H1 (cell line): ENCODE results near the gene JADE1. TPM values are rescaled to one million over a fixed set of nuclear protein-coding genes. Genes with fewer than 3 reads are reported as not detected.

ENCODE experiments used
- CTCF ChIA-PET: fragments of 300-600 bp; sonication (Branson Sonifier 250); formaldehyde crosslinking; loops from one replicate; lab custom pipeline; 2021; ENCODE audit not compliant: partially characterized antibody; lab: Charles Lee
- POLR2A ChIA-PET: fragments of 300-600 bp; sonication (Branson Sonifier 250); formaldehyde crosslinking; loops from one replicate; lab custom pipeline; 2021; ENCODE audit warnings: inconsistent platforms; ENCODE audit not compliant: partially characterized antibody; lab: Charles Lee
- DNase-seq, 2 experiments: peaks; one replicate each; pipeline versions ENCODE4 v3.0.0 to v3.0.0-alpha.2; 2010 to 2022; ENCODE audit warnings: low spot score in 2 of 2, low read depth in 1 of 2, mixed read lengths in 1 of 2
- FAIRE-seq: peaks from 2 replicates; lab custom pipeline; 2011; peaks lifted over from hg19 to GRCh38; lab: Jason Lieb, UNC
- H2AFZ ChIP-seq: 2 replicates; pipeline ENCODE4 v1.8.1; 2012; ENCODE audit warnings: low read length, inconsistent platforms
- H2AK5ac ChIP-seq: 2 replicates; pipeline ENCODE4 v1.6.1; 2013; ENCODE audit warnings: low read depth, low read length
- H2BK120ac ChIP-seq: replicated peaks from 2 replicates; pipeline ENCODE3; 2013; ENCODE audit warnings: low read depth, low read length, inconsistent platforms
- H2BK12ac ChIP-seq: 2 replicates; pipeline ENCODE4 v1.6.1; 2013; ENCODE audit warnings: low read depth, low read length
- H2BK15ac ChIP-seq: 2 replicates; pipeline ENCODE4 v1.6.1; 2013; ENCODE audit warnings: low read length
- H2BK20ac ChIP-seq: 2 replicates; pipeline ENCODE4 v1.6.1; 2013; ENCODE audit warnings: low read length
- H2BK5ac ChIP-seq: 2 replicates; pipeline ENCODE4 v1.6.1; 2013; ENCODE audit warnings: low read depth, low read length
- H3K14ac ChIP-seq: 2 replicates; pipeline ENCODE4 v1.6.1; 2013; ENCODE audit warnings: inconsistent platforms; ENCODE audit not compliant: insufficient read length
- H3K18ac ChIP-seq: 2 replicates; pipeline ENCODE4 v1.6.1; 2013; ENCODE audit warnings: low read length; ENCODE audit errors: extremely low read depth
- H3K23ac ChIP-seq: 2 replicates; pipeline ENCODE4 v1.6.1; 2013; ENCODE audit warnings: inconsistent platforms; ENCODE audit not compliant: insufficient read length
- H3K23me2 ChIP-seq: 2 replicates; pipeline ENCODE4 v1.6.1; 2013; ENCODE audit warnings: low read depth, low read length
- H3K27ac ChIP-seq: 2 replicates; pipeline ENCODE4 v1.6.1; 2011; ENCODE audit warnings: low read depth, low read length, inconsistent platforms
- H3K27me3 ChIP-seq, 4 experiments: replicated peaks in 1 of 4; 1 replicate in 1 of 4; 2 replicates in 3 of 4; pipeline versions ENCODE4 v1.6.1 to v1.8.1; 2011 to 2013; ENCODE audit warnings: low read length in 3 of 4, mild to moderate bottlenecking in 3 of 4, inconsistent platforms in 2 of 4, mixed read lengths in 2 of 4, moderate library complexity in 1 of 4; ENCODE audit not compliant: control insufficient read depth in 3 of 4, insufficient read depth in 3 of 4; ENCODE audit errors: extremely low read depth in 1 of 4
- H3K36me3 ChIP-seq, 4 experiments: 2 replicates each; pipeline versions ENCODE4 v1.6.1 to v1.8.1; 2011 to 2013; ENCODE audit warnings: mild to moderate bottlenecking in 4 of 4, low read length in 3 of 4, moderate library complexity in 2 of 4, control low read depth in 1 of 4, inconsistent platforms in 1 of 4; ENCODE audit not compliant: insufficient read depth in 4 of 4, control insufficient read depth in 2 of 4
- H3K4ac ChIP-seq: replicated peaks from 2 replicates; pipeline ENCODE3; 2013; ENCODE audit warnings: low read length, low read depth, mixed read lengths, inconsistent platforms; ENCODE audit not compliant: insufficient read length
- H3K4me1 ChIP-seq, 4 experiments: replicated peaks in 1 of 4; 1 replicate in 1 of 4; 2 replicates in 3 of 4; pipeline versions ENCODE4 v1.6.1 to v1.8.1; 2011 to 2013; ENCODE audit warnings: low read length in 3 of 4, inconsistent platforms in 2 of 4, mixed read lengths in 1 of 4; ENCODE audit not compliant: insufficient read depth in 4 of 4, control insufficient read depth in 3 of 4
- H3K4me2 ChIP-seq, 2 experiments: 2 replicates each; pipeline versions ENCODE4 v1.6.1 to v1.8.1; 2011 to 2013; ENCODE audit warnings: low read depth in 2 of 2, low read length in 2 of 2, control low read depth in 1 of 2, inconsistent platforms in 1 of 2, mild to moderate bottlenecking in 1 of 2; ENCODE audit not compliant: insufficient read depth in 1 of 2
- H3K4me3 ChIP-seq, 4 experiments: fragments of 200-600, 300-600 bp in 1 of 4; sonication (generic), shearing (Covaris generic), sonication (Bioruptor Twin) in 1 of 4; 2 replicates each; pipeline versions ENCODE4 v1.5.1 to v1.8.1; 2011 to 2016; ENCODE audit warnings: low read length in 4 of 4, low read depth in 3 of 4, control low read depth in 2 of 4, inconsistent platforms in 2 of 4, mild to moderate bottlenecking in 2 of 4, mixed read lengths in 1 of 4, moderate library complexity in 1 of 4; ENCODE audit not compliant: insufficient read depth in 2 of 4; ENCODE audit errors: extremely low read depth in 1 of 4
- H3K56ac ChIP-seq: replicated peaks from 2 replicates; pipeline ENCODE3; 2013; ENCODE audit warnings: low read depth, mild to moderate bottlenecking, mixed read lengths, low read length, inconsistent platforms; ENCODE audit not compliant: insufficient read length
- H3K79me1 ChIP-seq: 2 replicates; pipeline ENCODE4 v1.6.1; 2013; ENCODE audit warnings: low read depth, low read length, control low read depth
- H3K79me2 ChIP-seq, 2 experiments: 2 replicates each; pipeline versions ENCODE4 v1.6.1 to v1.8.1; 2012 to 2013; ENCODE audit warnings: low read length in 2 of 2, mild to moderate bottlenecking in 2 of 2, inconsistent platforms in 1 of 2; ENCODE audit not compliant: insufficient read depth in 2 of 2, control insufficient read depth in 1 of 2
- H3K9ac ChIP-seq, 4 experiments: replicated peaks in 1 of 4; 1 replicate in 1 of 4; 2 replicates in 3 of 4; pipeline versions ENCODE4 v1.6.1 to v1.8.1; 2011 to 2013; ENCODE audit warnings: low read depth in 3 of 4, low read length in 3 of 4, control low read depth in 2 of 4, mild to moderate bottlenecking in 2 of 4, moderate library complexity in 2 of 4, inconsistent platforms in 1 of 4; ENCODE audit errors: extremely low read depth in 1 of 4
- H3K9me3 ChIP-seq, 2 experiments: 2 replicates each; pipeline versions ENCODE4 v1.6.1 to v1.8.1; 2012 to 2013; ENCODE audit warnings: mild to moderate bottlenecking in 2 of 2, moderate library complexity in 2 of 2, control low read depth in 1 of 2, inconsistent platforms in 1 of 2, low read depth in 1 of 2, low read length in 1 of 2, mixed read lengths in 1 of 2; ENCODE audit not compliant: insufficient read depth in 2 of 2
- H4K20me1 ChIP-seq, 2 experiments: replicated peaks in 1 of 2; 2 replicates each; pipeline versions ENCODE3 to v1.8.1; 2011 to 2013; ENCODE audit warnings: inconsistent platforms in 2 of 2, low read length in 2 of 2, mild to moderate bottlenecking in 1 of 2; ENCODE audit not compliant: insufficient read depth in 2 of 2, control insufficient read depth in 1 of 2
- H4K5ac ChIP-seq: 2 replicates; pipeline ENCODE4 v1.6.1; 2013; ENCODE audit warnings: low read length, low read depth, mixed read lengths, inconsistent platforms; ENCODE audit not compliant: insufficient read length
- H4K8ac ChIP-seq: 2 replicates; pipeline ENCODE4 v1.8.0; 2013; ENCODE audit warnings: mild to moderate bottlenecking, moderate library complexity, low read length, inconsistent platforms; ENCODE audit not compliant: insufficient read depth; ENCODE audit errors: extremely low read depth
- H4K91ac ChIP-seq: replicated peaks from 2 replicates; pipeline ENCODE3; 2013; ENCODE audit warnings: low read length, mixed read lengths, inconsistent platforms; ENCODE audit not compliant: insufficient read length
- BACH1 ChIP-seq: IDR thresholded peaks from 2 replicates; pipeline ENCODE4 v1.6.1; 2012; ENCODE audit warnings: low read length, improper control_type of control experiment
- BRCA1 ChIP-seq: IDR thresholded peaks from 2 replicates; pipeline ENCODE4 v1.6.1; 2012; ENCODE audit warnings: low read depth, low read length, improper control_type of control experiment
- CHD2 ChIP-seq: IDR thresholded peaks from 2 replicates; pipeline ENCODE4 v1.6.1; 2012; ENCODE audit warnings: low read length, improper control_type of control experiment
- EZH2 ChIP-seq: fragments of 200-600 bp; sonication (generic); IDR thresholded peaks from 2 replicates; pipeline ENCODE4 v1.7.1; 2012; ENCODE audit warnings: low read depth, mild to moderate bottlenecking, moderate library complexity, low read length, inconsistent platforms; ENCODE audit not compliant: severe bottlenecking
- GABPA ChIP-seq: IDR thresholded peaks from 2 replicates; pipeline ENCODE4 v1.6.1; 2011; ENCODE audit warnings: mild to moderate bottlenecking, low read length, moderate library complexity, borderline replicate concordance; ENCODE audit not compliant: insufficient read depth
- GTF2F1 ChIP-seq: IDR thresholded peaks from 2 replicates; pipeline ENCODE4 v1.6.1; 2012; ENCODE audit warnings: low read depth, low read length, improper control_type of control experiment, borderline replicate concordance
- TCF12 ChIP-seq: IDR thresholded peaks from 2 replicates; pipeline ENCODE4 v1.6.1; 2011; ENCODE audit warnings: low read depth, mild to moderate bottlenecking, low read length
- TEAD4 ChIP-seq: IDR thresholded peaks from 2 replicates; pipeline ENCODE4 v1.6.1; 2012; ENCODE audit warnings: low read depth, low read length, inconsistent platforms, mixed read lengths
- WGBS, 2 experiments: shearing (Covaris generic) in 1 of 2; methylation state at CpG; one replicate each; pipeline versions ENCODE4 v1.1.6 to v1.1.7; 2013 to 2015; ENCODE audit warnings: low lambda C conversion rate in 2 of 2, mixed read lengths in 2 of 2, inconsistent platforms in 1 of 2, low coverage in 1 of 2, missing lambda C conversion rate in 1 of 2; ENCODE audit not compliant: insufficient replicate concordance in 2 of 2, insufficient coverage in 1 of 2, insufficient read length in 1 of 2; ENCODE audit errors: extremely low coverage in 1 of 2, missing lambda C conversion rate in 1 of 2; 5-methylcytosine and 5-hydroxymethylcytosine counted together
- polyA plus RNA-seq, 7 experiments: library from polyadenylated mRNA; depleted of rRNA in 3 of 7; stranded (reverse) in 5 of 7; unstranded in 2 of 7; fragments of >200 nt in 5 of 7; fragments of 200-250 nt in 2 of 7; gene quantifications; 1 replicate in 5 of 7; 2 replicates in 1 of 7; 4 replicates in 1 of 7; pipeline versions ENCODE4 v1.2.1 to v1.2.3, GENCODE V29; 2011 to 2013; ENCODE audit warnings: missing spikeins in 2 of 7, mixed read lengths in 2 of 7
- total RNA-seq: library from RNA; stranded (reverse); fragmentation: NEBNext Ultra II Directional; extraction: Animal tissue kit (Norgen Biotek cat#: 25700); gene quantifications from 2 replicates; pipeline ENCODE4 v1.2.1, GENCODE V29; 2021
- TF ChIP-seq, protein P1 (sequence below): IDR thresholded peaks from 2 replicates; pipeline ENCODE4 v1.6.1; 2011; ENCODE audit warnings: low read length, improper control_type of control experiment
- TF ChIP-seq, protein P2 (sequence below): IDR thresholded peaks from 2 replicates; pipeline ENCODE4 v1.6.1; 2011; ENCODE audit warnings: low read depth, mild to moderate bottlenecking, low read length; ENCODE audit not compliant: insufficient read depth

JADE1 gene
- total and polyA plus RNA-seq, 2 of the 8 experiments (the other 6 are each of a cell fraction or from before 2014, with no cell fraction given) = 37.7 to 213 TPM

DNA sequence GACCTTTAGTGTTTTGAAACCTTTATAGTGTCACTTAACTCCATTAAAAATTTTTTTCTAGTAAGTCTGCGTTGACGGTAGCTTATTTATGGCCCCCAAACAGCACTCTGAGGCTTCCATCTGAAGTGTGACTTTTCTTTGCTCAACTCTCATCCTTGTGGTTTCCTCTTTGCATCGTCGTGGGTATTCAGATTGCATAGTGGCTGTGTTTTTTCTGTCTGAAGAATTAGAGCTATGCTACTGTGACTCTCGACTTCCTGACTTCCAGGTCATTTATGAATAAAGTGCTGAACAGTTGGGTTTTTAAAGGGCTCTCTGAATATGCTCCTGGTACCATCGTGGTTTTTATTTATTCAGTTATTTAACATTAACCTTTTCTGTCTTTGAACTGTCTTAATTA, 44.9 kb downstream of the JADE1 start:
- peaks cover 63 to 99% (median 96%) of the 10 kb centered on the region in 4 experiments for H3K36me3 ChIP-seq
- FAIRE-seq = no peak
- H3K4me1 ChIP-seq = no peaks in the 10 kb centered on the region
- TF ChIP-seq GABPA (no peak), GTF2F1 (no peak), CHD2 (no peak), TEAD4 (no peak), EZH2 (no peak), TCF12 (no peak), BRCA1 (no peak), BACH1 (no peak)
- TF ChIP-seq, protein P1, sequence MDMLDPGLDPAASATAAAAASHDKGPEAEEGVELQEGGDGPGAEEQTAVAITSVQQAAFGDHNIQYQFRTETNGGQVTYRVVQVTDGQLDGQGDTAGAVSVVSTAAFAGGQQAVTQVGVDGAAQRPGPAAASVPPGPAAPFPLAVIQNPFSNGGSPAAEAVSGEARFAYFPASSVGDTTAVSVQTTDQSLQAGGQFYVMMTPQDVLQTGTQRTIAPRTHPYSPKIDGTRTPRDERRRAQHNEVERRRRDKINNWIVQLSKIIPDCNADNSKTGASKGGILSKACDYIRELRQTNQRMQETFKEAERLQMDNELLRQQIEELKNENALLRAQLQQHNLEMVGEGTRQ = no peak
- TF ChIP-seq, protein P2, sequence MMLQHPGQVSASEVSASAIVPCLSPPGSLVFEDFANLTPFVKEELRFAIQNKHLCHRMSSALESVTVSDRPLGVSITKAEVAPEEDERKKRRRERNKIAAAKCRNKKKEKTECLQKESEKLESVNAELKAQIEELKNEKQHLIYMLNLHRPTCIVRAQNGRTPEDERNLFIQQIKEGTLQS = no peak

More for the DNA sequence above, 44.9 kb downstream of the JADE1 start:
- ChIA-PET CTCF (interaction anchor here (0.6 to 2.7 kb wide), 4 partner anchors 9 to 221 kb away, joined by 3 to 15 read pairs (median 6); no protein-coding TSS in a partner anchor), POLR2A (interaction anchor here (0.6 to 12.5 kb wide), 5 partner anchors 8 to 37 kb away, joined by 3 to 204 read pairs (median 20); no protein-coding TSS in a partner anchor)
- H3K4me3 ChIP-seq = no peak overlapping the region
- no peak overlapping the region for H3K18ac ChIP-seq
- H3K4me2 ChIP-seq = no peak overlapping the region
- H3K27ac ChIP-seq = no peak overlapping the region
- no peak overlapping the region for H3K4ac ChIP-seq
- no peak overlapping the region for H2BK20ac ChIP-seq
- WGBS, 2 experiments = 94% methylated on average over 6 of the region's 6 CpGs; no CpG with 5 or more reads in 1 of the 2 experiments
- H3K56ac ChIP-seq = no peak overlapping the region
- no peak overlapping the region for H3K23ac ChIP-seq
- H4K8ac ChIP-seq = no peak overlapping the region
- H4K20me1 ChIP-seq = peaks cover 25 to 28% of the 10 kb centered on the region in 2 experiments
- DNase-seq = no peak
- H4K5ac ChIP-seq = no peak overlapping the region
- peaks cover 12% of the 10 kb centered on the region for H3K79me1 ChIP-seq
- H2BK15ac ChIP-seq = no peak overlapping the region
- H2BK12ac ChIP-seq = no peak overlapping the region
- peaks cover 4% of the 10 kb centered on the region; the same call in 1 of the 2 replicates for H3K23me2 ChIP-seq
- no peak overlapping the region for H2AFZ ChIP-seq
- H3K14ac ChIP-seq = no peak overlapping the region
- H4K91ac ChIP-seq = no peak overlapping the region
- H3K27me3 ChIP-seq = no peaks in the 10 kb centered on the region
- H2BK5ac ChIP-seq = no peak overlapping the region
- H3K79me2 ChIP-seq = peaks cover 10 to 97% of the 10 kb centered on the region in 2 experiments
- no peak overlapping the region for H2AK5ac ChIP-seq
- H3K9me3 ChIP-seq = no peaks in the 10 kb centered on the region
- H2BK120ac ChIP-seq = no peak overlapping the region
- H3K9ac ChIP-seq = no peak overlapping the region
